IPS-20b (cell line): Measurements from ENCODE around the gene ACOT4.
A peak's percentile ranks its signal among the peaks of the same experiment; 100 is the strongest.

Source experiments
- H3K27ac ChIP-seq: one replicate; pipeline ENCODE4 v1.5.1; 2013; ENCODE audit warnings: low read length
- H3K27me3 ChIP-seq: 2 replicates; pipeline ENCODE4 v1.6.1; 2013; ENCODE audit warnings: mild to moderate bottlenecking, low read length, inconsistent platforms; ENCODE audit not compliant: insufficient read depth
- H3K36me3 ChIP-seq: 2 replicates; pipeline ENCODE4 v1.6.1; 2013; ENCODE audit warnings: low read depth, mild to moderate bottlenecking, inconsistent platforms, low read length, moderate library complexity; ENCODE audit not compliant: insufficient read depth
- H3K4me1 ChIP-seq: 2 replicates; pipeline ENCODE4 v1.6.1; 2013; ENCODE audit warnings: mild to moderate bottlenecking, control low read depth, inconsistent platforms, low read length, moderate library complexity; ENCODE audit not compliant: insufficient read depth
- H3K4me3 ChIP-seq: 2 replicates; pipeline ENCODE4 v1.5.1; 2013; ENCODE audit warnings: mild to moderate bottlenecking, low read length, inconsistent platforms
- H3K9ac ChIP-seq: 2 replicates; pipeline ENCODE4 v1.6.1; 2013; ENCODE audit warnings: low read depth, mild to moderate bottlenecking, inconsistent platforms, low read length, moderate library complexity
- H3K9me3 ChIP-seq: 2 replicates; pipeline ENCODE4 v1.6.1; 2013; ENCODE audit warnings: mild to moderate bottlenecking, low read depth, low read length, inconsistent platforms; ENCODE audit not compliant: insufficient read depth

The ACOT4 gene

DNA sequence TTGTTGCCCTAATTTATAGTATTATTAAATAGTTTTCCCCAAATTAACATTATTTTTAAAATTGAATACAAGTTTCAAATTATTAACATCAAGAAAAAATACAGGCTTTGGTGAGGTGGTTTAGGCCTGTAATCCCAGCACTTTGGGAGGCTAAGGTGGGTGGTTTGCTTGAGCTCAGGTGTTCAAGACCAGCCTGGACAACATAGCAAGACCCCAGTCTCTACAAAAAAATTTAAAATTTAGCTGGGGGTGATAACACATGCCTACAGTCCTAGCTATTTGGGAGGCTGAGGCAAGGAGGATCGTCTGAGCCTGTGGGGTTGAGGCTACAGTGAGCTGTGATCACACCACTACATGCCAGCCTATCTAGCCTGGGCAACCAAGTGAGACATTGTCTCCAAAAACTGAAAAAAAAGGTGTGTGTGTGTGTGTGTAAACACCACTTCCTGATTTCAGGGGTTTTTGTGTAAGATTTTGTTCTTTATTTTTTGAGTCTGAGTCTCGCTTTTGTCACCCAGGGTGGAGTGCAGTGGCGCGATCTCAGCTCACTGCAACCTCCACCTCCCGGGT is 49.2 kb downstream of the ACOT4 start:
- H3K9ac ChIP-seq = no peak overlapping the region
- no peak overlapping the region for H3K4me3 ChIP-seq
- H3K4me1 ChIP-seq = no peaks in the 10 kb centered on the region
- H3K27me3 ChIP-seq = no peaks in the 10 kb centered on the region
- no peaks in the 10 kb centered on the region for H3K36me3 ChIP-seq
- H3K27ac ChIP-seq = no peak overlapping the region
- H3K9me3 ChIP-seq = no peaks in the 10 kb centered on the region

DNA sequence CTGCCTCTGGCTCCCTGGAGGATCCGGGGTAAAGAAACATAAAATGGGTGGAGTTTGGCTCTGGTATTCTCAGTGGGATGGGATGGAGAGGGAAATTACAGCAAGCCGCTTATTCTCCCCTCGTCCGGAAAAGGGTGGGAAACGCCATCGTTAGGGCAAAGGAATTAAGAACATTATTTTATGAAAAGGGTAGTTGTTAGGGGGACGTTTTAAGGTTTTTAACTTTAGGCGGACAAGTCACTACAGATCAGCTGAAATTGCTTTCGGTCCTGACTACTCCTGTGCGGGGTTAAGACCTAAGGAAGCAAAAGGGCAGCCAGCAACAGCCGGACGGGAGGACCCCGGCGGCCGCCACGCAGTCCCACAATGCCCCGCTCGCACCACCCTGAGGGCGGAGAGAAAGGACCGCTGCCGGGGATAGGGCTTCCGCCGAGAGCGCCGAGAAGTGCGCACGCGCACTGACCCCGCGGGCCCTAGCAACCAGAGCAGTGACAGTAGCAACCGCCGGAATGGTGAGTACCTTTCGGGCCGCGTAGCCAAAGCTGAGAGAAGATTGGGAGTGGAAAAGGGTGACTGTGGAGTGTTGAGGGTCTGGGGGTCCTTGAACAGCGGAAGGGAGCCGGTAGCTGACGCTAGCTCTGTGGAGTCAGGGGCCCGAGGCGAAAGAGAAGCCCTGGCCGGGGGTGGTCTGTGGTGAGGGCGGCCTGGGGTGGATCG is 53.0 kb downstream of the ACOT4 start, which contains the start of gene DNAL1:
Gene DNAL1, plus strand, starts transcription at position 456 of the 717 bp plus-strand sequence. Its CDS starts 54 bp downstream, at position 510.
- Histone ChIP-seq H3K27me3 (no peaks in the 10 kb centered on the region), H3K9me3 (no peaks in the 10 kb centered on the region), H3K4me1 (no peaks in the 10 kb centered on the region), H3K36me3 (no peaks in the 10 kb centered on the region), H3K4me3 (peak within 1 kb of the TSS; percentile 95), H3K27ac (peak within 1 kb of the TSS; percentile 80), H3K9ac (peak within 1 kb of the TSS; percentile 85)

DNA sequence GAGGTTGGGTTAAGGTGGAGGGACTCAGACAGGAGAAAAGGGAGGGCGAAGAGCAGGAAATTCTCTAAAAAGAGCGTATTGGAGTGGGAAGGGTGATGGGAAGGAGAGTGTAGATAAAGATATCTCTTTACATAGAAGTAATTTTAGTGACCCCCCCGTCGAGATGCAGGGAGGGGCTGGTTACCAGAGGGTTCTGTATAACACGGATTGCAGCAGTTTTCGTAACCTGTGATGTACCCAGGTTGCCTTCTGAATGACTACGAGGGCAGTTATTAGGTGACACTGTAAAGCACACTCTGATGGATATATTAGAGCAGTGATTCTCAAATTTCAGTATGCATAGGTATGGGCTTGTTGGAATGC is 53.6 kb downstream of the ACOT4 start:
- H3K4me1 ChIP-seq = no peaks in the 10 kb centered on the region
- no peaks in the 10 kb centered on the region for H3K27me3 ChIP-seq
- no peaks in the 10 kb centered on the region for H3K9me3 ChIP-seq
- no peaks in the 10 kb centered on the region for H3K36me3 ChIP-seq
- peak overlapping the region; percentile 95 for H3K4me3 ChIP-seq
- no peak overlapping the region for H3K27ac ChIP-seq
- peak overlapping the region; percentile 85; the same call in 1 of the 2 replicates for H3K9ac ChIP-seq
